ENCODE measurements around the gene SHOC2. TPM values are rescaled to one million over a fixed set of nuclear protein-coding genes. Genes with fewer than 3 reads are reported as not detected.

Gene SHOC2
- polyA plus RNA-seq, 3 donors, result 13.9 to 69.9 (median 68.9) TPM

DNA sequence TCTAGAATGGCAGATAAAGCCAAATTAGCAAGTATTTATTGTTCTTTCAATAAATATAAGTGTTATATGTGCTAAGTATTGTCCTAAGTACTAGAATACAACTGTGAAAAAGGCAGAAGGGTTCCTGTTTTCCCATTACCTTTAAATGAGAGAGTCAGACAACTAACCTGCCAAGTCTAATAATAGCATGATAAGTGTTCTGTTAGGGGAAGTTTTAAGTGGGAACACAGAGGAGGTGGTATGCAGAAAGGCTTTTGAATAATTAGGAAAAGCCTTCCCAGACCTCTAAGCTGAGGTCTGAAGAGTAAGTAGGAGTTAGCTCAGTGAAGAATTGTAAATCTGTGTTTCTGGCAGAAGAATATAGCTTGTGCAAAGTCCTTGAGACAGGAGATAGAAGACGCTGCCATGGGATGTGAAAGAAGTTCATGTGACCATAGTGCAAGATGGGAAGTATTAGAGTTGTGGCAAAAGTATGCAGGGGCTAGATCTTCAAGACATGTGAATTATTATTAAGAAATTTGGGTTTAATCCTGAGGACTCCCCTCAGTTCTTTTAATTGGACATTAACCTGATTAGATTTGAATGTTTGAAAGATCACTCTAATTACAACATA is 12.5 kb downstream of the SHOC2 start:
- Histone ChIP-seq H2AFZ (ENCODE audit: insufficient read depth, low read depth, low read length, poor library complexity, severe bottlenecking) (no peak overlapping the region), H3K4me2 (replicated peaks; ENCODE audit: extremely low read depth, low read length, poor library complexity, severe bottlenecking) (no peak overlapping the region), H3K9ac (ENCODE audit: insufficient read depth, low read length, poor library complexity, severe bottlenecking) (no peak overlapping the region), H3K9me3 (replicated peaks in 1 of 2; ENCODE audit: control insufficient read depth in 1 of 2, insufficient read depth in 1 of 2, low read length in 2 of 2) (no peaks in the 10 kb centered on the region), H4K20me1 (ENCODE audit: insufficient read depth, low read length) (peaks cover 100% of the 10 kb centered on the region), H3K79me2 (ENCODE audit: insufficient read depth, low read length) (peaks cover 100% of the 10 kb centered on the region), H3K36me3 (replicated peaks in 1 of 2; ENCODE audit: control insufficient read depth in 1 of 2, insufficient read depth in 2 of 2, low read length in 2 of 2) (peaks cover 0 to 8% of the 10 kb centered on the region in 2 donors), H3K4me3 (replicated peaks in 1 of 3; ENCODE audit: low read depth in 2 of 3, low read length in 3 of 3) (no peak overlapping the region), H3K4me1 (ENCODE audit: control insufficient read depth in 1 of 2, insufficient read depth in 2 of 2, low read length in 2 of 2) (no peaks in the 10 kb centered on the region), H3K27me3 (ENCODE audit: control insufficient read depth in 2 of 2, insufficient read depth in 2 of 2, low read length in 2 of 2) (no peaks in the 10 kb centered on the region), H3K27ac (ENCODE audit: low read depth in 1 of 2, low read length in 2 of 2) (peak overlapping the region in 1 of 2 donors; percentile 29)
- TF ChIP-seq, protein P1, sequence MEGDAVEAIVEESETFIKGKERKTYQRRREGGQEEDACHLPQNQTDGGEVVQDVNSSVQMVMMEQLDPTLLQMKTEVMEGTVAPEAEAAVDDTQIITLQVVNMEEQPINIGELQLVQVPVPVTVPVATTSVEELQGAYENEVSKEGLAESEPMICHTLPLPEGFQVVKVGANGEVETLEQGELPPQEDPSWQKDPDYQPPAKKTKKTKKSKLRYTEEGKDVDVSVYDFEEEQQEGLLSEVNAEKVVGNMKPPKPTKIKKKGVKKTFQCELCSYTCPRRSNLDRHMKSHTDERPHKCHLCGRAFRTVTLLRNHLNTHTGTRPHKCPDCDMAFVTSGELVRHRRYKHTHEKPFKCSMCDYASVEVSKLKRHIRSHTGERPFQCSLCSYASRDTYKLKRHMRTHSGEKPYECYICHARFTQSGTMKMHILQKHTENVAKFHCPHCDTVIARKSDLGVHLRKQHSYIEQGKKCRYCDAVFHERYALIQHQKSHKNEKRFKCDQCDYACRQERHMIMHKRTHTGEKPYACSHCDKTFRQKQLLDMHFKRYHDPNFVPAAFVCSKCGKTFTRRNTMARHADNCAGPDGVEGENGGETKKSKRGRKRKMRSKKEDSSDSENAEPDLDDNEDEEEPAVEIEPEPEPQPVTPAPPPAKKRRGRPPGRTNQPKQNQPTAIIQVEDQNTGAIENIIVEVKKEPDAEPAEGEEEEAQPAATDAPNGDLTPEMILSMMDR (IDR thresholded peaks at IDR 0.05), result no peak
- no peak overlapping the region for H3K4me3 Mint-ChIP-seq
- no peaks in the 10 kb centered on the region for H3K27me3 Mint-ChIP-seq (ENCODE audit: low read depth in 3 of 3)
- intact Hi-C loops (cut with micrococcal nuclease), result no loop called here
- H3K27ac Mint-ChIP-seq, result no peak overlapping the region
- peaks cover 0 to 3% (median 0%) of the 10 kb centered on the region in 7 donors for H3K9me3 Mint-ChIP-seq
- peaks cover 7 to 10% of the 10 kb centered on the region in 2 donors for H3K36me3 Mint-ChIP-seq
- H3K4me1 Mint-ChIP-seq, result peaks cover 17% of the 10 kb centered on the region
- WGBS (ENCODE audit: insufficient coverage), result 11% methylated on average over 1 of the region's 1 CpG
- DNase-seq, result no peak

DNA sequence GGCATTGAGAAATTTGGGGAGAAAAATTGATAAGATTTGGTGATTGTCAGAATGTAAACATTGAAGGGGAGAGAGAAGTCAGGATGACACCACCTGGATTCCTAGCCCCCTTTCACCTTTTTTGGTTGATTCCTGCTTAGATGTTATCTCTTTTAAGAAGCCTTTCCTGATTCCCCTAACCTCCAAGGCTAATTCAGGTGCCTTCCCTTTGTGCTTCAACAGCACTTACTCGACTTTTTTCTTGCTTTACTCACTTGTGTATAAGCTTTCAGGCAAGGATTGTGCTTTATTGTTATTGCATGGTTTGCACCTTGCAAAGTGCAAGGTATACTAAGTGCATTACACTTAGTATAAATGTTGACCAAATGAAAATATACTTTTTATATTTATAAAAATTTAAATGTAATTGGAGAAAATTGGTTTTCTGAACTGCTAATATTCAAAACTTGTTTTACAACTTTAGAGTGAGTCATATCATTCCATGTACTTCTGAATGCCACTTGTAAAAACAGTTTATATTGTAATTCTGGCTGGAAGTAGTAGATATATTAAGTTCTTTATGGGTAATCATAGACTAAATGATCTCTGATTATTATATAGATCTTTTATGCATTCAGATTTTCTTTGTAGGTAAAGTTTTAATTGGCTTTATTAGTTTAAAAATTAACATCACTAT is 13.2 kb downstream of the SHOC2 start:
- H3K9me3 ChIP-seq (replicated peaks in 1 of 2; ENCODE audit: control insufficient read depth in 1 of 2, insufficient read depth in 1 of 2, low read length in 2 of 2), result no peaks in the 10 kb centered on the region
- H3K79me2 ChIP-seq (ENCODE audit: insufficient read depth, low read length), result peaks cover 100% of the 10 kb centered on the region
- TF ChIP-seq, protein P1 (IDR thresholded peaks at IDR 0.05), result no peak
- Mint-ChIP-seq H3K36me3 (peaks cover 12 to 15% of the 10 kb centered on the region in 2 donors), H3K27me3 (ENCODE audit: low read depth in 3 of 3) (no peaks in the 10 kb centered on the region), H3K27ac (no peak overlapping the region), H3K9me3 (peaks cover 0 to 3% (median 0%) of the 10 kb centered on the region in 7 donors), H3K4me3 (no peak overlapping the region), H3K4me1 (peaks cover 16% of the 10 kb centered on the region)
- intact Hi-C loops (cut with micrococcal nuclease), result no loop called here
- H3K4me2 ChIP-seq (replicated peaks; ENCODE audit: extremely low read depth, low read length, poor library complexity, severe bottlenecking), result no peak overlapping the region
- no CpG with 5 or more reads among the region's 1 CpG for WGBS (ENCODE audit: insufficient coverage)
- H3K27ac ChIP-seq (ENCODE audit: low read depth in 1 of 2, low read length in 2 of 2), result peak overlapping the region in 1 of 2 donors; percentile 29
- no peak overlapping the region for H3K4me3 ChIP-seq (replicated peaks in 1 of 3; ENCODE audit: low read depth in 2 of 3, low read length in 3 of 3)
- DNase-seq, result no peak
- no peak overlapping the region for H3K9ac ChIP-seq (ENCODE audit: insufficient read depth, low read length, poor library complexity, severe bottlenecking)
- H3K36me3 ChIP-seq (replicated peaks in 1 of 2; ENCODE audit: control insufficient read depth in 1 of 2, insufficient read depth in 2 of 2, low read length in 2 of 2), result peaks cover 0 to 9% of the 10 kb centered on the region in 2 donors
- H3K4me1 ChIP-seq (ENCODE audit: control insufficient read depth in 1 of 2, insufficient read depth in 2 of 2, low read length in 2 of 2), result no peaks in the 10 kb centered on the region
- no peaks in the 10 kb centered on the region for H3K27me3 ChIP-seq (ENCODE audit: control insufficient read depth in 2 of 2, insufficient read depth in 2 of 2, low read length in 2 of 2)
- H2AFZ ChIP-seq (ENCODE audit: insufficient read depth, low read depth, low read length, poor library complexity, severe bottlenecking), result no peak overlapping the region
- H4K20me1 ChIP-seq (ENCODE audit: insufficient read depth, low read length), result peaks cover 100% of the 10 kb centered on the region
